H1 (cell line): ENCODE data around the gene AREG. TPM values are rescaled to one million over a fixed set of nuclear protein-coding genes. Genes with fewer than 3 reads are reported as not detected.

Experiments
- CTCF ChIA-PET: fragments of 300-600 bp; sonication (Branson Sonifier 250); formaldehyde crosslinking; loops from one replicate; lab custom pipeline; 2021; ENCODE audit not compliant: partially characterized antibody; lab: Charles Lee
- POLR2A ChIA-PET: fragments of 300-600 bp; sonication (Branson Sonifier 250); formaldehyde crosslinking; loops from one replicate; lab custom pipeline; 2021; ENCODE audit warnings: inconsistent platforms; ENCODE audit not compliant: partially characterized antibody; lab: Charles Lee
- DNase-seq, 2 experiments: peaks; one replicate each; pipeline versions ENCODE4 v3.0.0 to v3.0.0-alpha.2; 2010 to 2022; ENCODE audit warnings: low spot score in 2 of 2, low read depth in 1 of 2, mixed read lengths in 1 of 2
- FAIRE-seq: peaks from 2 replicates; lab custom pipeline; 2011; peaks lifted over from hg19 to GRCh38; lab: Jason Lieb, UNC
- H2AFZ ChIP-seq: 2 replicates; pipeline ENCODE4 v1.8.1; 2012; ENCODE audit warnings: low read length, inconsistent platforms
- H2AK5ac ChIP-seq: 2 replicates; pipeline ENCODE4 v1.6.1; 2013; ENCODE audit warnings: low read depth, low read length
- H2BK120ac ChIP-seq: replicated peaks from 2 replicates; pipeline ENCODE3; 2013; ENCODE audit warnings: low read depth, low read length, inconsistent platforms
- H2BK12ac ChIP-seq: 2 replicates; pipeline ENCODE4 v1.6.1; 2013; ENCODE audit warnings: low read depth, low read length
- H2BK15ac ChIP-seq: 2 replicates; pipeline ENCODE4 v1.6.1; 2013; ENCODE audit warnings: low read length
- H2BK20ac ChIP-seq: 2 replicates; pipeline ENCODE4 v1.6.1; 2013; ENCODE audit warnings: low read length
- H2BK5ac ChIP-seq: 2 replicates; pipeline ENCODE4 v1.6.1; 2013; ENCODE audit warnings: low read depth, low read length
- H3K14ac ChIP-seq: 2 replicates; pipeline ENCODE4 v1.6.1; 2013; ENCODE audit warnings: inconsistent platforms; ENCODE audit not compliant: insufficient read length
- H3K18ac ChIP-seq: 2 replicates; pipeline ENCODE4 v1.6.1; 2013; ENCODE audit warnings: low read length; ENCODE audit errors: extremely low read depth
- H3K23ac ChIP-seq: 2 replicates; pipeline ENCODE4 v1.6.1; 2013; ENCODE audit warnings: inconsistent platforms; ENCODE audit not compliant: insufficient read length
- H3K23me2 ChIP-seq: 2 replicates; pipeline ENCODE4 v1.6.1; 2013; ENCODE audit warnings: low read depth, low read length
- H3K27ac ChIP-seq: 2 replicates; pipeline ENCODE4 v1.6.1; 2011; ENCODE audit warnings: low read depth, low read length, inconsistent platforms
- H3K27me3 ChIP-seq, 4 experiments: replicated peaks in 1 of 4; 1 replicate in 1 of 4; 2 replicates in 3 of 4; pipeline versions ENCODE4 v1.6.1 to v1.8.1; 2011 to 2013; ENCODE audit warnings: low read length in 3 of 4, mild to moderate bottlenecking in 3 of 4, inconsistent platforms in 2 of 4, mixed read lengths in 2 of 4, moderate library complexity in 1 of 4; ENCODE audit not compliant: control insufficient read depth in 3 of 4, insufficient read depth in 3 of 4; ENCODE audit errors: extremely low read depth in 1 of 4
- H3K36me3 ChIP-seq, 4 experiments: 2 replicates each; pipeline versions ENCODE4 v1.6.1 to v1.8.1; 2011 to 2013; ENCODE audit warnings: mild to moderate bottlenecking in 4 of 4, low read length in 3 of 4, moderate library complexity in 2 of 4, control low read depth in 1 of 4, inconsistent platforms in 1 of 4; ENCODE audit not compliant: insufficient read depth in 4 of 4, control insufficient read depth in 2 of 4
- H3K4ac ChIP-seq: replicated peaks from 2 replicates; pipeline ENCODE3; 2013; ENCODE audit warnings: low read length, low read depth, mixed read lengths, inconsistent platforms; ENCODE audit not compliant: insufficient read length
- H3K4me1 ChIP-seq, 4 experiments: replicated peaks in 1 of 4; 1 replicate in 1 of 4; 2 replicates in 3 of 4; pipeline versions ENCODE4 v1.6.1 to v1.8.1; 2011 to 2013; ENCODE audit warnings: low read length in 3 of 4, inconsistent platforms in 2 of 4, mixed read lengths in 1 of 4; ENCODE audit not compliant: insufficient read depth in 4 of 4, control insufficient read depth in 3 of 4
- H3K4me2 ChIP-seq, 2 experiments: 2 replicates each; pipeline versions ENCODE4 v1.6.1 to v1.8.1; 2011 to 2013; ENCODE audit warnings: low read depth in 2 of 2, low read length in 2 of 2, control low read depth in 1 of 2, inconsistent platforms in 1 of 2, mild to moderate bottlenecking in 1 of 2; ENCODE audit not compliant: insufficient read depth in 1 of 2
- H3K4me3 ChIP-seq, 4 experiments: fragments of 200-600, 300-600 bp in 1 of 4; sonication (generic), shearing (Covaris generic), sonication (Bioruptor Twin) in 1 of 4; 2 replicates each; pipeline versions ENCODE4 v1.5.1 to v1.8.1; 2011 to 2016; ENCODE audit warnings: low read length in 4 of 4, low read depth in 3 of 4, control low read depth in 2 of 4, inconsistent platforms in 2 of 4, mild to moderate bottlenecking in 2 of 4, mixed read lengths in 1 of 4, moderate library complexity in 1 of 4; ENCODE audit not compliant: insufficient read depth in 2 of 4; ENCODE audit errors: extremely low read depth in 1 of 4
- H3K56ac ChIP-seq: replicated peaks from 2 replicates; pipeline ENCODE3; 2013; ENCODE audit warnings: low read depth, mild to moderate bottlenecking, mixed read lengths, low read length, inconsistent platforms; ENCODE audit not compliant: insufficient read length
- H3K79me1 ChIP-seq: 2 replicates; pipeline ENCODE4 v1.6.1; 2013; ENCODE audit warnings: low read depth, low read length, control low read depth
- H3K79me2 ChIP-seq, 2 experiments: 2 replicates each; pipeline versions ENCODE4 v1.6.1 to v1.8.1; 2012 to 2013; ENCODE audit warnings: low read length in 2 of 2, mild to moderate bottlenecking in 2 of 2, inconsistent platforms in 1 of 2; ENCODE audit not compliant: insufficient read depth in 2 of 2, control insufficient read depth in 1 of 2
- H3K9ac ChIP-seq, 4 experiments: replicated peaks in 1 of 4; 1 replicate in 1 of 4; 2 replicates in 3 of 4; pipeline versions ENCODE4 v1.6.1 to v1.8.1; 2011 to 2013; ENCODE audit warnings: low read depth in 3 of 4, low read length in 3 of 4, control low read depth in 2 of 4, mild to moderate bottlenecking in 2 of 4, moderate library complexity in 2 of 4, inconsistent platforms in 1 of 4; ENCODE audit errors: extremely low read depth in 1 of 4
- H3K9me3 ChIP-seq, 2 experiments: 2 replicates each; pipeline versions ENCODE4 v1.6.1 to v1.8.1; 2012 to 2013; ENCODE audit warnings: mild to moderate bottlenecking in 2 of 2, moderate library complexity in 2 of 2, control low read depth in 1 of 2, inconsistent platforms in 1 of 2, low read depth in 1 of 2, low read length in 1 of 2, mixed read lengths in 1 of 2; ENCODE audit not compliant: insufficient read depth in 2 of 2
- H4K20me1 ChIP-seq, 2 experiments: replicated peaks in 1 of 2; 2 replicates each; pipeline versions ENCODE3 to v1.8.1; 2011 to 2013; ENCODE audit warnings: inconsistent platforms in 2 of 2, low read length in 2 of 2, mild to moderate bottlenecking in 1 of 2; ENCODE audit not compliant: insufficient read depth in 2 of 2, control insufficient read depth in 1 of 2
- H4K5ac ChIP-seq: 2 replicates; pipeline ENCODE4 v1.6.1; 2013; ENCODE audit warnings: low read length, low read depth, mixed read lengths, inconsistent platforms; ENCODE audit not compliant: insufficient read length
- H4K8ac ChIP-seq: 2 replicates; pipeline ENCODE4 v1.8.0; 2013; ENCODE audit warnings: mild to moderate bottlenecking, moderate library complexity, low read length, inconsistent platforms; ENCODE audit not compliant: insufficient read depth; ENCODE audit errors: extremely low read depth
- H4K91ac ChIP-seq: replicated peaks from 2 replicates; pipeline ENCODE3; 2013; ENCODE audit warnings: low read length, mixed read lengths, inconsistent platforms; ENCODE audit not compliant: insufficient read length
- ASH2L ChIP-seq: fragments of 200-600, 300-600 bp; sonication (generic); IDR thresholded peaks from one replicate; pipeline ENCODE4 v1.7.1; 2017; ENCODE audit warnings: low read length
- BCL11A ChIP-seq, 2 experiments: IDR thresholded peaks; one replicate each; pipeline ENCODE4 v1.6.1; 2011; ENCODE audit warnings: low read depth in 2 of 2, low read length in 2 of 2, mild to moderate bottlenecking in 2 of 2
- CBX5 ChIP-seq: fragments of 300-800, 300-1000 bp; sonication (generic); IDR thresholded peaks from 2 replicates; pipeline ENCODE4 v1.7.1; 2016; ENCODE audit warnings: antibody characterized with exemption, low read length, low read depth
- CBX8 ChIP-seq: fragments of 300-800, 300-1000 bp; sonication (generic); IDR thresholded peaks from 2 replicates; pipeline ENCODE4 v1.7.1; 2016; ENCODE audit warnings: low read depth, low read length, borderline replicate concordance
- CHD2 ChIP-seq: IDR thresholded peaks from 2 replicates; pipeline ENCODE4 v1.6.1; 2012; ENCODE audit warnings: low read length, improper control_type of control experiment
- EGR1 ChIP-seq: IDR thresholded peaks from 2 replicates; pipeline ENCODE4 v1.6.1; 2011; ENCODE audit warnings: low read depth, low read length, borderline replicate concordance
- GABPA ChIP-seq: IDR thresholded peaks from 2 replicates; pipeline ENCODE4 v1.6.1; 2011; ENCODE audit warnings: mild to moderate bottlenecking, low read length, moderate library complexity, borderline replicate concordance; ENCODE audit not compliant: insufficient read depth
- GTF2F1 ChIP-seq: IDR thresholded peaks from 2 replicates; pipeline ENCODE4 v1.6.1; 2012; ENCODE audit warnings: low read depth, low read length, improper control_type of control experiment, borderline replicate concordance
- KDM1A ChIP-seq: fragments of 200-600, 300-600 bp; sonication (generic); IDR thresholded peaks from 2 replicates; pipeline ENCODE4 v1.7.1; 2016; ENCODE audit warnings: mild to moderate bottlenecking, low read length, borderline replicate concordance
- KDM5A ChIP-seq: fragments of 200-600 bp; IDR thresholded peaks from 2 replicates; pipeline ENCODE4 v1.7.1; 2012; ENCODE audit warnings: mild to moderate bottlenecking, low read length, inconsistent platforms, mixed read lengths
- NANOG ChIP-seq: IDR thresholded peaks from 2 replicates; pipeline ENCODE4 v1.6.1; 2011; ENCODE audit warnings: low read length, low read depth, mild to moderate bottlenecking, inconsistent platforms; ENCODE audit not compliant: insufficient read depth, poor library complexity, severe bottlenecking
- SP4 ChIP-seq: IDR thresholded peaks from 2 replicates; pipeline ENCODE4 v1.6.1; 2012; ENCODE audit warnings: low read length, inconsistent platforms
- SUZ12 ChIP-seq: fragments of 200-600 bp; sonication (generic); IDR thresholded peaks from 2 replicates; pipeline ENCODE4 v1.6.1; 2012; ENCODE audit warnings: mild to moderate bottlenecking, inconsistent platforms, low read length, moderate library complexity, mixed read lengths
- USF2 ChIP-seq: IDR thresholded peaks from 2 replicates; pipeline ENCODE4 v1.6.1; 2011; ENCODE audit warnings: low read length, improper control_type of control experiment
- YY1 ChIP-seq: IDR thresholded peaks from 2 replicates; pipeline ENCODE4 v1.6.1; 2011; ENCODE audit warnings: low read depth, mild to moderate bottlenecking, low read length
- WGBS, 2 experiments: shearing (Covaris generic) in 1 of 2; methylation state at CpG; one replicate each; pipeline versions ENCODE4 v1.1.6 to v1.1.7; 2013 to 2015; ENCODE audit warnings: low lambda C conversion rate in 2 of 2, mixed read lengths in 2 of 2, inconsistent platforms in 1 of 2, low coverage in 1 of 2, missing lambda C conversion rate in 1 of 2; ENCODE audit not compliant: insufficient replicate concordance in 2 of 2, insufficient coverage in 1 of 2, insufficient read length in 1 of 2; ENCODE audit errors: extremely low coverage in 1 of 2, missing lambda C conversion rate in 1 of 2; 5-methylcytosine and 5-hydroxymethylcytosine counted together
- polyA plus RNA-seq, 7 experiments: library from polyadenylated mRNA; depleted of rRNA in 3 of 7; stranded (reverse) in 5 of 7; unstranded in 2 of 7; fragments of >200 nt in 5 of 7; fragments of 200-250 nt in 2 of 7; gene quantifications; 1 replicate in 5 of 7; 2 replicates in 1 of 7; 4 replicates in 1 of 7; pipeline versions ENCODE4 v1.2.1 to v1.2.3, GENCODE V29; 2011 to 2013; ENCODE audit warnings: missing spikeins in 2 of 7, mixed read lengths in 2 of 7
- total RNA-seq: library from RNA; stranded (reverse); fragmentation: NEBNext Ultra II Directional; extraction: Animal tissue kit (Norgen Biotek cat#: 25700); gene quantifications from 2 replicates; pipeline ENCODE4 v1.2.1, GENCODE V29; 2021

AREG gene
- total and polyA plus RNA-seq, 2 of the 8 experiments (the other 6 are each of a cell fraction or from before 2014, with no cell fraction given), result not detected

DNA sequence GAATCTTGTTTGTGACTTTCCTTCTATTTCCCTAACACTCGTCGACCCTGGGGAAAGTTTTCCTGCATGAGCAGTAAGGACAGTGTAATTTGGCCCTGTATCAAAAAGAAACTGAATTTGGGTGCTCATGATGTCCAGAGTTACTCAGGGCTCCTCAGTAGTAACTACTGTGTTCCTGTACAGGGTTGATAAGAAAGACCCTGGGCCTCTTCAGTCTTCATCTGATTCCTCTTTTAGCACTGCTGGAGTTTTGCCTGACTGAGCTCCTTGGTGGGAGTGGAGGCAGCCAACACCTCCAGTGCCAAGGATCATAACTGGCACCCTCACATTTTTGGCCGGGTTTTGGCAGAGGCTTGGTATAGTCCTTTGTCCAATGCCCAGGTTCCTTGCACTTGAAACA is 7.1 kb upstream of the AREG start:
- no peaks in the 10 kb centered on the region for H3K79me1 ChIP-seq
- no peak overlapping the region for H3K14ac ChIP-seq
- no peak overlapping the region for H3K27ac ChIP-seq
- H2AFZ ChIP-seq, result no peak overlapping the region
- H3K4ac ChIP-seq, result no peak overlapping the region
- CTCF ChIA-PET, result interaction anchor here (1.2 kb wide), 1 partner anchor 66 kb away, joined by 4 read pairs; no protein-coding TSS in a partner anchor
- POLR2A ChIA-PET, result no interaction called here
- H4K8ac ChIP-seq, result no peak overlapping the region
- FAIRE-seq (no peak), DNase-seq (no peak)
- no peak overlapping the region for H2AK5ac ChIP-seq
- H2BK12ac ChIP-seq, result no peak overlapping the region
- H4K91ac ChIP-seq, result no peak overlapping the region
- H4K20me1 ChIP-seq, result no peaks in the 10 kb centered on the region
- no peaks in the 10 kb centered on the region for H3K27me3 ChIP-seq
- H2BK120ac ChIP-seq, result no peak overlapping the region
- no peak overlapping the region for H3K4me2 ChIP-seq
- no peak overlapping the region for H2BK5ac ChIP-seq
- H2BK20ac ChIP-seq, result no peak overlapping the region
- H2BK15ac ChIP-seq, result no peak overlapping the region
- no peak overlapping the region for H3K4me3 ChIP-seq
- H3K79me2 ChIP-seq, result no peaks in the 10 kb centered on the region
- no peaks in the 10 kb centered on the region for H3K9me3 ChIP-seq
- H3K4me1 ChIP-seq, result no peaks in the 10 kb centered on the region
- H4K5ac ChIP-seq, result no peak overlapping the region
- no peak overlapping the region for H3K18ac ChIP-seq
- H3K23ac ChIP-seq, result no peak overlapping the region
- 81% methylated on average over 3 of the region's 3 CpGs; no CpG with 5 or more reads in 1 of the 2 experiments for WGBS, 2 experiments
- no peaks in the 10 kb centered on the region for H3K36me3 ChIP-seq
- no peaks in the 10 kb centered on the region for H3K23me2 ChIP-seq
- H3K56ac ChIP-seq, result no peak overlapping the region
- H3K9ac ChIP-seq, result no peak overlapping the region
- TF ChIP-seq USF2, result no peak
- TF ChIP-seq ASH2L, result no peak
- no peak for TF ChIP-seq YY1
- no peak for TF ChIP-seq CHD2
- no peak for TF ChIP-seq BCL11A (IDR thresholded peaks at IDR 0.05; ENCODE audit: low read depth in 2 of 2, low read length in 2 of 2)
- no peak for TF ChIP-seq KDM5A
- TF ChIP-seq CBX5, result no peak
- TF ChIP-seq KDM1A, result no peak
- TF ChIP-seq GTF2F1, result no peak
- no peak for TF ChIP-seq CBX8
- TF ChIP-seq SP4, result no peak
- TF ChIP-seq SUZ12, result no peak
- no peak for TF ChIP-seq NANOG
- TF ChIP-seq GABPA, result no peak
- TF ChIP-seq EGR1, result no peak
